SKM-1 (cell line): ENCODE data around the gene FGGY.
A peak's percentile ranks its signal among the peaks of the same experiment; 100 is the strongest.

Source experiments
- DNase-seq: peaks from one replicate; lab custom pipeline; 2025; ENCODE audit not compliant: unreplicated experiment; lab: John Stamatoyannopoulos, UW

The FGGY gene

DNA sequence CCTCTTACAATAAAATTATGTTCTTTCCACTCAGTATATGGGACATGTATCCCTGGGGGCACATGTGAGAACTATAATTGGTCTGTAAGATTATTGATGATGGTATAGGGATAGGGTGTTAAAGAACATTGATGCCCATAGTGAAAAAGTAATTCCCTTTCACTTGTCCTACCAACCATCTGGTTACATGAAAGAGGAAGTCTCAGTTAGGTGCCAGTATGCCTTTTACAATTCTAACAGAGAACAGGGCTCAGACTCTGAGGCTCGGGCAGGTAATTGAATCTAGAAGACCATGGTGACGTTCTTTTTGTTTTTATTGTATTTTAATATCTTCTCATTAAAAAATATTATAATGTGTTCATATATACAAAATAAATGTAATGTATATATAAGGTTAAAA is 113.6 kb downstream of the FGGY start:
- DNase-seq = no peak

- no peak for DNase-seq
Measured at GRCh38 chr1:59411147-59411546, 114.3 kb downstream of the FGGY start.

- DNase-seq = peak; percentile 55
Measured at GRCh38 chr1:59412718-59413326, 115.9 kb downstream of the FGGY start.

GRCh38 chr1:59413327-59413720 is 116.4 kb downstream of the FGGY start:
- no peak for DNase-seq

DNA sequence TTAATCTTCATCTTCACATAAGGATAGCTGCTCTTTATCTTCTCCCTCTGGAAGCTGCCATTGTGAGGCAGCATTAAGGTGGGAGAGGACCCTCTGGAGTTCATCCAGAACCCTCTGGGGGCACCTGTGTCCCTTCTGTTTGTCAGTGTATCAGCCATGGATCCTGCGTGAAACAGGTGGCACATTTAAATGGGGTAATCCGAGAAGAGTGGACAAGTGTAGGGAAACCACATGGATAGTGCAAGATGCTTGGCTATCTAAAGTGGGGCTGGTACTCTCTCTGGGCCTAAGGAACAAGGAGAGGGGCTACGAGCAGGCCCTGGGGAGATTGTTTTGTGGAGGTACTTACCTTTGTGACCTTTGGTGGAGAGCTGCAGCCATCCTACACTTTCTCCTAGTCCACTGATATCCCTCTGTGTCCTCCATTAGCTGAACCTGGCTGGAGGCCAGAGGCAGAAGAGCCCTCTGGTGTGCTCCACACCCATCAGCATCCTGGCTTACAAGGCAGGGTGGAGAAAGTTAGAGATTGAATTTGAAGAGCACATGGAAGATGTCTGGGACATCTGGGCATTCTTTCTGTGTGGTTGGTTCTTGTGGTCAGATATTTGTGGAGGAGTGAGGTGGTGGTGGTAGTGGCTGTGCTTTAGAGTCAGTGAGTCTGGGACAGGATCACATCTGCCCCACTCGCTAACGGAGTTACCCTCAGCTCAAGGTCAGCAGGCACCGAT is 117.7 kb downstream of the FGGY start:
- DNase-seq = no peak

- DNase-seq = no peak
Measured at GRCh38 chr1:59415286-59415850, 118.5 kb downstream of the FGGY start.

GRCh38 chr1:59415881-59416280 is 119.0 kb downstream of the FGGY start:
- DNase-seq = no peak

DNA sequence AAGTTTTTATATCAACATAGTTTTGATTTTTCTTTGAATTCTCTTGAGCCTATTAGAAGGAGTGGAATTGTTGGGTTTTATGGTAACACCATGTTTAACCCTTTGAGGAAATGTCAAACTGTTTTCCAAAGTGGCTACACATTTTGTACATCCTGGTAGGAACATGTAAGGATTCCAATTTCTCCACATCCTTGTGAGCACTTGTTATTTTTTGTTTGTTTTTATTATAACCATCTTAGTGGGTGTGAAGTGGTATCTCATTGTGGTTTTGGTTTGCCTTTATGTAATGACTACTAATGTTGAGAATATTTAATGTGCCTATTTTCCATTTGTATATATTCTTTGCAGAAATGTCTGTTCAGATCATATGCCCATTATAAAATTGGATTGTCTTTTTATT is 120.5 kb downstream of the FGGY start:
- no peak for DNase-seq

GRCh38 chr1:59418363-59419144 is 121.7 kb downstream of the FGGY start:
- DNase-seq = no peak

DNA sequence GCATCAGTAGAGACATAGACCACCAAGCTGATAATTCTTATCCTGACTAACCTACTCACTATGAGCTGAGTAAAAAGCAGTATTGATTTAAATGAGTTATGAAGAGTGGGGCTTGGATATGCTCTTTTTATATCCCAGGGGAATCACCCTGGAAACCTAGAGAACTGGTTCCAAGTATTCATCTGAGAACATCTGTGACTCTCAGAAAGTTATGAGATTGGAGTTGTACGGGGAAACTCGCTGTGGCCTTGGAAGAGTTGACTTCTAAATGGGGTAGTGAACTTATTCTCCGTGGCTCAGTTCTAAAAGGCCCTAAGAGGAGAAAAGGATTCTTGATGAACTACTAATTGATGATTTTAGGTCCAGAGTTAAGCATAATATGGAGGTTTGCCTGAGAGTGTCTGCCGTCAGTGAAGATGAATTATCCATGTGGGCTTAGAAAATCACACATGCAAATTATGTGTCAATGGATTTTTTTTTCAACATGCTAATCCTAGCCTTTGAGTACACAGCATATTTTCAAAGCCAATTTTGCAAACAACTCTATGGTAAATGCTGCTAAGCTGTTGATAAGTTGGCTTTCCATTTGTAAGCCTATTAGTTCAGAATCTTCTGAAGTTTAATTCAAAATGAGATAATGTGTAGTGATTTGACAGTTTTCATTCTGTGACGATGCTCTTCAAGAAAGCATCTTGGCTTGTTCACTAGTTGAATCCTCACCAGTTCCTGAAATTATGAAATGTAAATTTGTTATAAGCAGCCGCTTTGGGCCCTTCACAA is 122.7 kb downstream of the FGGY start:
- DNase-seq = no peak

GRCh38 chr1:59421232-59421920 is 124.5 kb downstream of the FGGY start:
- no peak for DNase-seq

- no peak for DNase-seq
Measured at GRCh38 chr1:59422921-59423575, 126.2 kb downstream of the FGGY start.

DNA sequence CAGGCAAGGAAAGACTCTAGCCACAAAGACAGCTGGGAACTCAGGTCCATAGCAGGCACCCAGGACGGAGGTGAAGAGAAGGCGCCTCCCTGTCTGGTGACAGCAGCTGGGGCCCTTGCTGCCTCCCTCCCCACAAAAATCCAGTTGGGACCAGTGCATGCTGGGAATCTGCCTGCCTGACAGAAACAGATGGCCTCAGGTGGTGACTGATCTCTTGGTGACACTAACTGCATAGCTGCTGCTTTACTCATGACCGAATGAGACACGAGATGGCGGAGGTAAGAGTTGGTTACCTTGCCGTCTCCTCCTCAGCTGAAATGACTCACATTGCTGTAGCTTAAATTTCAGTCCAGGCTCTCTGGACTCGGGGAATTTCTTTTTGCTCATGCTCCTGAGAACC is 130.3 kb downstream of the FGGY start:
- DNase-seq = no peak

DNA sequence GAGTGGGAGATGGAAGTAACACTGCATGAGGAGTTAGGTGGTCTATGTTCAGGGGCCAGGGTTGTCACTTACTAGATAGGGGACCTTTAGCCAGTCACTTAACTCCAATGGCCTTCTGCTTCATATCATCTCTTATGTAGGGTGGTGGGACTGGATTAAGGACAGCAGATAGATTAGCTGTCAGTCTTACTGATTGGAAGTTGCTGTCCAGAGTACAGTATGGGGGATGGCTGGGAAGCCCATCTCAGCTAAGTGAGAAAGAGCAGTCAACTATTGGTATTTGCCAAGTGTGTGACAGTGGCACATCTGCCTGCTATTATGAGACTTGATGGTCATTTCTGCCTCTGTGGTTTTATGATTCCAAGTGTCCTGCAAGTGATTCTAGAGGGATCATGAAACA is 130.9 kb downstream of the FGGY start:
- no peak for DNase-seq

GRCh38 chr1:59428828-59429227 is 131.9 kb downstream of the FGGY start:
- no peak for DNase-seq

DNA sequence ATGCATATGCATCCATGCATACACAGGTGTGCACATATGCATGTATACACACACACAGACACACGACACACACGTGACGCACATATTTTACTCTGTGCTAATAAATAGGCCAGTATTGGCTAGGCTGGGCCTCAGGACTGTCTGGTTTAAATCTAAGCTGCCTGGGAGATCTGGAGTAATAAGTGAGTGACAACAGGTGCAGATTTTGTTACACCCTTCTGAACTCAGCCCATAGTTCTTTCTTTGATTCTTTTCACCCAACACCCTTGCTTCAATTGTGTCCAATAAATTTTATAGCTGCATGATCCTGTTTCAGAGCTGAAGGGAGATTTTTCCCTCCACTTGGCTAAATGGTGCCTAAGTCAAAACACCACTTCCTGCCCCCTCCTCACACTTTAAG is 132.8 kb downstream of the FGGY start:
- no peak for DNase-seq

- DNase-seq = no peak
Measured at GRCh38 chr1:59431566-59432294, 134.8 kb downstream of the FGGY start.

GRCh38 chr1:59432531-59433439 is 135.9 kb downstream of the FGGY start:
- DNase-seq = no peak
